ENCODE measurements around the gene HPSE2. TPM values are rescaled to one million over a fixed set of nuclear protein-coding genes. Genes with fewer than 3 reads are reported as not detected.

The HPSE2 gene
- total and polyA plus RNA-seq, 2 of the 8 experiments (the other 6 are each of a cell fraction or from before 2014, with no cell fraction given) = 0.41 to 0.58 TPM

DNA sequence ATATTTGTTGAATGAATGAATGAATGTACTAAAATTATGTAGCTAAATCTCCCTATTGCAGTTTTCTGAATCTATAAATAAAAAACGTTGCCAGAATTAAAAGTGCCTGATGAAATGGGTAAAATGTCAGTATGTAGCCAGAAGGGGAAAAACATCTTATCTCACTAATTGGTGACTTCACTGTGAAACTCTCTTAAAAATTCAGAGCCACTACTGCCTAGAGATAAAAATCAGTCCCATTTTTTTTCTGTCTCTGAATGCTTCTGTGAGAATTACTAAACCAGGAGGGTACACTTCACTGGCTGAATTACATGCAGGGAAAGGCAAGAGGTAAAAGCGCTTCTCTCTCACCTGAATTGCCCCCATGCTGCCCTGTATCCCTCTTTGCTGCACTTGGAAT lies 719.3 kb downstream of the HPSE2 start:
- no peak overlapping the region for H2BK5ac ChIP-seq (ENCODE audit: low read depth, low read length)
- no peak overlapping the region for H3K23ac ChIP-seq (ENCODE audit: insufficient read length)
- H4K91ac ChIP-seq (replicated peaks; ENCODE audit: insufficient read length, low read length) = no peak overlapping the region
- no peaks in the 10 kb centered on the region for H3K9me3 ChIP-seq (ENCODE audit: insufficient read depth in 2 of 2, low read depth in 1 of 2, low read length in 1 of 2)
- no peaks in the 10 kb centered on the region for H4K20me1 ChIP-seq (replicated peaks in 1 of 2; ENCODE audit: control insufficient read depth in 1 of 2, insufficient read depth in 2 of 2, low read length in 2 of 2)
- H3K4me1 ChIP-seq (replicated peaks in 1 of 4; ENCODE audit: control insufficient read depth in 3 of 4, insufficient read depth in 4 of 4, low read length in 3 of 4) = no peaks in the 10 kb centered on the region
- H3K27me3 ChIP-seq (replicated peaks in 1 of 4; ENCODE audit: control insufficient read depth in 3 of 4, extremely low read depth in 1 of 4, insufficient read depth in 3 of 4, low read length in 3 of 4) = no peaks in the 10 kb centered on the region
- DNase-seq (ENCODE audit: low read depth in 1 of 2, low spot score in 2 of 2) (no peak), FAIRE-seq (no peak)
- no peak overlapping the region for H3K4me3 ChIP-seq (ENCODE audit: extremely low read depth in 1 of 4, insufficient read depth in 2 of 4, low read depth in 3 of 4, low read length in 4 of 4)
- no peak overlapping the region for H3K4me2 ChIP-seq (ENCODE audit: insufficient read depth in 1 of 2, low read depth in 2 of 2, low read length in 2 of 2)
- no peak overlapping the region for H3K18ac ChIP-seq (ENCODE audit: extremely low read depth, low read length)
- no peaks in the 10 kb centered on the region for H3K79me1 ChIP-seq (ENCODE audit: low read depth, low read length)
- no peak overlapping the region for H2BK12ac ChIP-seq (ENCODE audit: low read depth, low read length)
- no peak overlapping the region for H3K14ac ChIP-seq (ENCODE audit: insufficient read length)
- no peak overlapping the region for H2BK15ac ChIP-seq (ENCODE audit: low read length)
- no peak overlapping the region for H3K27ac ChIP-seq (ENCODE audit: low read depth, low read length)
- H3K79me2 ChIP-seq (ENCODE audit: control insufficient read depth in 1 of 2, insufficient read depth in 2 of 2, low read length in 2 of 2) = no peaks in the 10 kb centered on the region
- POLR2A ChIA-PET (ENCODE audit: partially characterized antibody) = no interaction called here
- H2BK120ac ChIP-seq (replicated peaks; ENCODE audit: low read depth, low read length) = no peak overlapping the region
- H2AK5ac ChIP-seq (ENCODE audit: low read depth, low read length) = no peak overlapping the region
- WGBS, 2 experiments (ENCODE audit: extremely low coverage in 1 of 2, insufficient coverage in 1 of 2, insufficient read length in 1 of 2, insufficient replicate concordance in 2 of 2, low coverage in 1 of 2, low lambda C conversion rate in 2 of 2, missing lambda C conversion rate in 1 of 2) = 84% methylated on average over 2 of the region's 2 CpGs; no CpG with 5 or more reads in 1 of the 2 experiments
- no peak overlapping the region for H2BK20ac ChIP-seq (ENCODE audit: low read length)
- CTCF ChIA-PET (ENCODE audit: partially characterized antibody) = interaction anchor here (1.0 to 1.1 kb wide), 2 partner anchors 49 to 761 kb away, joined by 3 read pairs; no protein-coding TSS in a partner anchor
- no peaks in the 10 kb centered on the region for H3K36me3 ChIP-seq (ENCODE audit: control insufficient read depth in 2 of 4, insufficient read depth in 4 of 4, low read length in 3 of 4)
- H2AFZ ChIP-seq (ENCODE audit: low read length) = 0 out of 2 replicates have a peak overlapping the region, but pooled peaks have one; percentile 56
- H4K5ac ChIP-seq (ENCODE audit: insufficient read length, low read depth, low read length) = no peak overlapping the region
- no peak overlapping the region for H3K9ac ChIP-seq (replicated peaks in 1 of 4; ENCODE audit: extremely low read depth in 1 of 4, low read depth in 3 of 4, low read length in 3 of 4)
- H3K56ac ChIP-seq (replicated peaks; ENCODE audit: insufficient read length, low read depth, low read length) = no peak overlapping the region
- no peak overlapping the region for H4K8ac ChIP-seq (ENCODE audit: extremely low read depth, insufficient read depth, low read length)
- H3K23me2 ChIP-seq (ENCODE audit: low read depth, low read length) = peaks cover 2% of the 10 kb centered on the region; the same call in 1 of the 2 replicates
- no peak overlapping the region for H3K4ac ChIP-seq (replicated peaks; ENCODE audit: insufficient read length, low read depth, low read length)
- TF ChIP-seq GTF2F1 (IDR thresholded peaks at IDR 0.05; ENCODE audit: borderline replicate concordance, low read depth, low read length) (no peak), EGR1 (IDR thresholded peaks at IDR 0.05; ENCODE audit: borderline replicate concordance, low read depth, low read length) (no peak), BACH1 (IDR thresholded peaks at IDR 0.05; ENCODE audit: low read length) (no peak), RFX5 (IDR thresholded peaks at IDR 0.05; ENCODE audit: borderline replicate concordance, low read depth, low read length) (no peak), SUZ12 (IDR thresholded peaks at IDR 0.05; ENCODE audit: low read length) (no peak), BRCA1 (IDR thresholded peaks at IDR 0.05; ENCODE audit: low read depth, low read length) (no peak)

Data from H1 (cell line).